ENCODE measurements around the gene CD48.

DNA sequence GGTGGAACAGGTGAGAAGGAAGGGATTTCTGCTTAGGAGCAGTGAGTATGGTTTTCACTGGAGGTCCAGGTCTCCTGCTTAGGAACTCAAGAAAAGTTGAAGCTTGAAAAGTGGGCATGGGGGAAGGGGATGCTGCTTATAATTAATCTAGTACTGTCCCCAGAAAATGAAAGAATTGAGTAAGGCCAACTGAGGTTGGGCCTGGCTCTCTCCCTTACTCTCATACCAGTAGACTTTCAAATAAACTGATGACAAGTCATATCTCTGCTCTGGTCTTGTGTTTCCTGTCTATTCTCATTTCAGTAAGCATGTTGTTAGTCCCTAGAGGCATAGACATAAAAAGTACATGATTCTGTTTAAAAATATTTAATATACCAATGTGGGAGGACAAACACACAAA, 26.4 kb downstream of the CD48 start:
- TF ChIP-seq, protein P1, sequence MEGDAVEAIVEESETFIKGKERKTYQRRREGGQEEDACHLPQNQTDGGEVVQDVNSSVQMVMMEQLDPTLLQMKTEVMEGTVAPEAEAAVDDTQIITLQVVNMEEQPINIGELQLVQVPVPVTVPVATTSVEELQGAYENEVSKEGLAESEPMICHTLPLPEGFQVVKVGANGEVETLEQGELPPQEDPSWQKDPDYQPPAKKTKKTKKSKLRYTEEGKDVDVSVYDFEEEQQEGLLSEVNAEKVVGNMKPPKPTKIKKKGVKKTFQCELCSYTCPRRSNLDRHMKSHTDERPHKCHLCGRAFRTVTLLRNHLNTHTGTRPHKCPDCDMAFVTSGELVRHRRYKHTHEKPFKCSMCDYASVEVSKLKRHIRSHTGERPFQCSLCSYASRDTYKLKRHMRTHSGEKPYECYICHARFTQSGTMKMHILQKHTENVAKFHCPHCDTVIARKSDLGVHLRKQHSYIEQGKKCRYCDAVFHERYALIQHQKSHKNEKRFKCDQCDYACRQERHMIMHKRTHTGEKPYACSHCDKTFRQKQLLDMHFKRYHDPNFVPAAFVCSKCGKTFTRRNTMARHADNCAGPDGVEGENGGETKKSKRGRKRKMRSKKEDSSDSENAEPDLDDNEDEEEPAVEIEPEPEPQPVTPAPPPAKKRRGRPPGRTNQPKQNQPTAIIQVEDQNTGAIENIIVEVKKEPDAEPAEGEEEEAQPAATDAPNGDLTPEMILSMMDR (conservative IDR thresholded peaks at IDR 0.05; ENCODE audit: low read depth, low read length): no peak
- no peak for TF ChIP-seq RFX5 (IDR thresholded peaks at IDR 0.05; ENCODE audit: low read depth, low read length)
- no peak for TF ChIP-seq FOS (IDR thresholded peaks at IDR 0.05; ENCODE audit: low read depth, low read length)
- TF ChIP-seq RAD21 (IDR thresholded peaks at IDR 0.05; ENCODE audit: low read length): no peak
- no peak for TF ChIP-seq BHLHE40 (IDR thresholded peaks at IDR 0.05; ENCODE audit: low read depth, low read length)
- TF ChIP-seq, protein P2, sequence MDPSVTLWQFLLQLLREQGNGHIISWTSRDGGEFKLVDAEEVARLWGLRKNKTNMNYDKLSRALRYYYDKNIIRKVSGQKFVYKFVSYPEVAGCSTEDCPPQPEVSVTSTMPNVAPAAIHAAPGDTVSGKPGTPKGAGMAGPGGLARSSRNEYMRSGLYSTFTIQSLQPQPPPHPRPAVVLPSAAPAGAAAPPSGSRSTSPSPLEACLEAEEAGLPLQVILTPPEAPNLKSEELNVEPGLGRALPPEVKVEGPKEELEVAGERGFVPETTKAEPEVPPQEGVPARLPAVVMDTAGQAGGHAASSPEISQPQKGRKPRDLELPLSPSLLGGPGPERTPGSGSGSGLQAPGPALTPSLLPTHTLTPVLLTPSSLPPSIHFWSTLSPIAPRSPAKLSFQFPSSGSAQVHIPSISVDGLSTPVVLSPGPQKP (IDR thresholded peaks at IDR 0.05; ENCODE audit: borderline replicate concordance, low read depth, low read length): no peak
- no peak for TF ChIP-seq CEBPB (IDR thresholded peaks at IDR 0.05; ENCODE audit: low read depth, low read length)
